ENCODE measurements around the gene BDKRB2.

GRCh38 chr14:96245710-96246538 lies 41.3 kb downstream of the BDKRB2 start:
- TF ChIP-seq POLR2AphosphoS5 (IDR thresholded peaks at IDR 0.05; ENCODE audit: low read depth, low read length) (no peak), TAF1 (IDR thresholded peaks at IDR 0.05; ENCODE audit: borderline replicate concordance, insufficient read depth, low read length) (no peak)

All from PFSK-1 (cell line).